ENCODE results near the gene TTC4.

DNA sequence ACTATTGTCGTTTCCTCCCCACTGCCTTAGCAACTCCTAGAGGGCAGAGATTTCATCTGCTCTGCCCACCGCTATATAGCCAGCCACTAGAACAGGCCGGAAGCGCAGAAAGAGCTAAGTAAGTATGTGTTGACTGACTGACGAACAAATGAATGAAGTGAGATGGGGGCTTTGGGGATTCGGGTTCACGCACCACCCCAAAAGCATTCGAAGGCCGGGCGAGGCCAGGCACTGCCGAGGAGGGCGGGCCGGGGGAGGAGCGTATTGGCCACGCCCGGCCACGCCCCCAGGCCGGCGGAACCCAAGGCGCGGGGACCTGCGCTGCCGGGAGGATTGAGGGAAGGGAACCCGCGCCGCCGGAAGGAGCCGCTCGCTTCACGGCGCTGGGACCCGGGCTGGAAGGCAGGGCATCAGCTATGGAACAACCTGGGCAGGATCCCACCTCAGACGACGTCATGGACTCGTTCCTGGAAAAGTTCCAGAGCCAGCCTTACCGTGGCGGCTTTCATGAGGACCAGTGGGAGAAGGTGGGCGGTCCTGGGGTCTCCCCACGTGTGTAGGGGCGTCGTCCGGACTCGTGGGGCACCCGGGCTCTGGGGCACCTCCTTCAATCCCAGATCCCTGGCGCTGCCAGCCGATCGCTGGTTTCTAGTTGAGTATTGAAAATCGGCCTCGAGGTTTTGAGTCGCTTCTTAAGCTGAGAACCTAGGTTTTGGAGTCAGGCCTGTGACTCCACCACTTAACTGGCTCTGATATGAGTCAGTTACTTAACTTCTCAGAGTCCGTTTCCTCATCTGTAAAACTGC lies at the start of gene TTC4:
- TF ChIP-seq EZH2 (IDR thresholded peaks at IDR 0.05; ENCODE audit: borderline replicate concordance, low read depth, low read length, poor library complexity, severe bottlenecking), result no peak
- TF ChIP-seq, protein P1, sequence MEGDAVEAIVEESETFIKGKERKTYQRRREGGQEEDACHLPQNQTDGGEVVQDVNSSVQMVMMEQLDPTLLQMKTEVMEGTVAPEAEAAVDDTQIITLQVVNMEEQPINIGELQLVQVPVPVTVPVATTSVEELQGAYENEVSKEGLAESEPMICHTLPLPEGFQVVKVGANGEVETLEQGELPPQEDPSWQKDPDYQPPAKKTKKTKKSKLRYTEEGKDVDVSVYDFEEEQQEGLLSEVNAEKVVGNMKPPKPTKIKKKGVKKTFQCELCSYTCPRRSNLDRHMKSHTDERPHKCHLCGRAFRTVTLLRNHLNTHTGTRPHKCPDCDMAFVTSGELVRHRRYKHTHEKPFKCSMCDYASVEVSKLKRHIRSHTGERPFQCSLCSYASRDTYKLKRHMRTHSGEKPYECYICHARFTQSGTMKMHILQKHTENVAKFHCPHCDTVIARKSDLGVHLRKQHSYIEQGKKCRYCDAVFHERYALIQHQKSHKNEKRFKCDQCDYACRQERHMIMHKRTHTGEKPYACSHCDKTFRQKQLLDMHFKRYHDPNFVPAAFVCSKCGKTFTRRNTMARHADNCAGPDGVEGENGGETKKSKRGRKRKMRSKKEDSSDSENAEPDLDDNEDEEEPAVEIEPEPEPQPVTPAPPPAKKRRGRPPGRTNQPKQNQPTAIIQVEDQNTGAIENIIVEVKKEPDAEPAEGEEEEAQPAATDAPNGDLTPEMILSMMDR (conservative IDR thresholded peaks at IDR 0.05; ENCODE audit: low read depth, low read length), result no peak
